ENCODE results near the gene ODAD2.
"Not testable (repeated sequence)": the region's sequence is repeated elsewhere in the genome, so short reads cannot be mapped to it uniquely, and the experiment has no call there.

The ODAD2 gene

DNA sequence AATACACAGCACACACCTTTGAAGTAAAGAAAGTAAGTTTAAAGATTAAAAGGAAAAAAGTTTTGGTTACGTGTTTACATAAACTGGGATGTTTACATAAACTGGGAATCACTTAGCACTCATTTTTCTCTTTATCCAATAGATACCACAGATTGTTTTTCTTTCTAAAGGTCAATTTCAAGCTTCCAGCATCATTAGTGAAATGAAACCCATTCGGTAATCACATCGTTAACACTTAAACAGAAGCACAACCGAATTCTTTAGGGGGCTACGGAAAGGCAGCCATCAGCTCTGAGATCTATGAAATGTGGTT is 1.1 kb downstream of the ODAD2 start:
- H3K4me1 ChIP-seq (ENCODE audit: control insufficient read depth, insufficient read depth, low read length) = 0 out of 2 replicates have a peak, but pooled peaks cover 2% of the 10 kb centered on the region
- peak; percentile 57; the same call in 1 of the 2 replicates for TF ChIP-seq ZNF660 (tag by site-specific recombination; IDR thresholded peaks at IDR 0.05)
- TF ChIP-seq ZNF561 (tag by site-specific recombination; IDR thresholded peaks at IDR 0.05; ENCODE audit: borderline replicate concordance) = no peak
- TF ChIP-seq, protein P1, sequence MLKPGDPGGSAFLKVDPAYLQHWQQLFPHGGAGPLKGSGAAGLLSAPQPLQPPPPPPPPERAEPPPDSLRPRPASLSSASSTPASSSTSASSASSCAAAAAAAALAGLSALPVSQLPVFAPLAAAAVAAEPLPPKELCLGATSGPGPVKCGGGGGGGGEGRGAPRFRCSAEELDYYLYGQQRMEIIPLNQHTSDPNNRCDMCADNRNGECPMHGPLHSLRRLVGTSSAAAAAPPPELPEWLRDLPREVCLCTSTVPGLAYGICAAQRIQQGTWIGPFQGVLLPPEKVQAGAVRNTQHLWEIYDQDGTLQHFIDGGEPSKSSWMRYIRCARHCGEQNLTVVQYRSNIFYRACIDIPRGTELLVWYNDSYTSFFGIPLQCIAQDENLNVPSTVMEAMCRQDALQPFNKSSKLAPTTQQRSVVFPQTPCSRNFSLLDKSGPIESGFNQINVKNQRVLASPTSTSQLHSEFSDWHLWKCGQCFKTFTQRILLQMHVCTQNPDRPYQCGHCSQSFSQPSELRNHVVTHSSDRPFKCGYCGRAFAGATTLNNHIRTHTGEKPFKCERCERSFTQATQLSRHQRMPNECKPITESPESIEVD (tag by site-specific recombination; IDR thresholded peaks at IDR 0.05) = 0 out of 2 replicates have a peak, but pooled peaks have one; percentile 50
- ChIA-PET POLR2A (interaction anchor here (0.5 to 0.7 kb wide), 2 partner anchors 87 to 145 kb away, joined by 3 to 4 read pairs; no protein-coding TSS in a partner anchor), CTCF (interaction anchor here (0.7 to 1.0 kb wide), 3 partner anchors 8 to 628 kb away, joined by 4 to 7 read pairs (median 5); no protein-coding TSS in a partner anchor)
- H3K36me3 ChIP-seq (ENCODE audit: control insufficient read depth in 2 of 2, insufficient read depth in 1 of 2, low read length in 2 of 2) = no peaks in the 10 kb centered on the region; a peak in 1 of 3 replicates
- H3K9me3 ChIP-seq (ENCODE audit: control insufficient read depth, insufficient read depth, low read depth, low read length) = no peaks in the 10 kb centered on the region
- peak overlapping the region; percentile 80 for H3K4me3 ChIP-seq (ENCODE audit: low read depth, low read length)
- H3K27ac ChIP-seq (ENCODE audit: extremely low read depth, low read depth, low read length) = peak overlapping the region; percentile 90

DNA sequence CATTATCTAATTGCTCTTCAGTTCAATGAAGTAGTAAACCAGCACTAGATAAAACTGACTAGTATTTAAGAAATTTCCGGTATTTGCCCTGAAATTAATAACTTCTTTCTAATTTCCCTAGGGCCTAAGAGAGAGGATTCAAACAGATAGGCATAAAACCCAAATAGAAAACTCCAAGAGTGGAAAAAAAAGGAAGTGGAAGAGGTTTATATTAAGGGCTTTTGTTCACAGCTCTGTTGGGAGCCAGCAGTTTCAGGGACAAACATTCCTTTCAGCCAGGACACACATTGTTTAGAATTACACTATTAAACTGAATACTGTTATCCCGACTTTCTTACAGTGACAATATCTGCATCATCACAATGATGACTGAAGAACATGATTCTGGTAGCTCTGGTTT is 3.6 kb downstream of the ODAD2 start:
- TF ChIP-seq, protein P2, sequence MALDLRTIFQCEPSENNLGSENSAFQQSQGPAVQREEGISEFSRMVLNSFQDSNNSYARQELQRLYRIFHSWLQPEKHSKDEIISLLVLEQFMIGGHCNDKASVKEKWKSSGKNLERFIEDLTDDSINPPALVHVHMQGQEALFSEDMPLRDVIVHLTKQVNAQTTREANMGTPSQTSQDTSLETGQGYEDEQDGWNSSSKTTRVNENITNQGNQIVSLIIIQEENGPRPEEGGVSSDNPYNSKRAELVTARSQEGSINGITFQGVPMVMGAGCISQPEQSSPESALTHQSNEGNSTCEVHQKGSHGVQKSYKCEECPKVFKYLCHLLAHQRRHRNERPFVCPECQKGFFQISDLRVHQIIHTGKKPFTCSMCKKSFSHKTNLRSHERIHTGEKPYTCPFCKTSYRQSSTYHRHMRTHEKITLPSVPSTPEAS (tag by site-specific recombination; IDR thresholded peaks at IDR 0.05) = no peak
- TF ChIP-seq ZNF830 (tag by site-specific recombination; IDR thresholded peaks at IDR 0.05; ENCODE audit: low read depth) (no peak), ZNF24 (tag by site-specific recombination; IDR thresholded peaks at IDR 0.05) (no peak), ZNF529 (tag by site-specific recombination; IDR thresholded peaks at IDR 0.05; ENCODE audit: insufficient replicate concordance) (no peak), ZNF48 (tag by site-specific recombination; IDR thresholded peaks at IDR 0.05) (no peak), ZNF623 (tag by site-specific recombination; IDR thresholded peaks at IDR 0.05) (no peak), HOXC10 (CRISPR knock-in tag; IDR thresholded peaks at IDR 0.05) (no peak), ZNF426 (tag by site-specific recombination; IDR thresholded peaks at IDR 0.05) (no peak)
- TF ChIP-seq, protein P3, sequence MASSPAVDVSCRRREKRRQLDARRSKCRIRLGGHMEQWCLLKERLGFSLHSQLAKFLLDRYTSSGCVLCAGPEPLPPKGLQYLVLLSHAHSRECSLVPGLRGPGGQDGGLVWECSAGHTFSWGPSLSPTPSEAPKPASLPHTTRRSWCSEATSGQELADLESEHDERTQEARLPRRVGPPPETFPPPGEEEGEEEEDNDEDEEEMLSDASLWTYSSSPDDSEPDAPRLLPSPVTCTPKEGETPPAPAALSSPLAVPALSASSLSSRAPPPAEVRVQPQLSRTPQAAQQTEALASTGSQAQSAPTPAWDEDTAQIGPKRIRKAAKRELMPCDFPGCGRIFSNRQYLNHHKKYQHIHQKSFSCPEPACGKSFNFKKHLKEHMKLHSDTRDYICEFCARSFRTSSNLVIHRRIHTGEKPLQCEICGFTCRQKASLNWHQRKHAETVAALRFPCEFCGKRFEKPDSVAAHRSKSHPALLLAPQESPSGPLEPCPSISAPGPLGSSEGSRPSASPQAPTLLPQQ (tag by site-specific recombination; IDR thresholded peaks at IDR 0.05) = no peak
- TF ChIP-seq, protein P4, sequence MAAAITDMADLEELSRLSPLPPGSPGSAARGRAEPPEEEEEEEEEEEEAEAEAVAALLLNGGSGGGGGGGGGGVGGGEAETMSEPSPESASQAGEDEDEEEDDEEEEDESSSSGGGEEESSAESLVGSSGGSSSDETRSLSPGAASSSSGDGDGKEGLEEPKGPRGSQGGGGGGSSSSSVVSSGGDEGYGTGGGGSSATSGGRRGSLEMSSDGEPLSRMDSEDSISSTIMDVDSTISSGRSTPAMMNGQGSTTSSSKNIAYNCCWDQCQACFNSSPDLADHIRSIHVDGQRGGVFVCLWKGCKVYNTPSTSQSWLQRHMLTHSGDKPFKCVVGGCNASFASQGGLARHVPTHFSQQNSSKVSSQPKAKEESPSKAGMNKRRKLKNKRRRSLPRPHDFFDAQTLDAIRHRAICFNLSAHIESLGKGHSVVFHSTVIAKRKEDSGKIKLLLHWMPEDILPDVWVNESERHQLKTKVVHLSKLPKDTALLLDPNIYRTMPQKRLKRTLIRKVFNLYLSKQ (tag by site-specific recombination; IDR thresholded peaks at IDR 0.05; ENCODE audit: borderline replicate concordance) = no peak
- TF ChIP-seq, protein P1 (tag by site-specific recombination; IDR thresholded peaks at IDR 0.05) = no peak
- TF ChIP-seq, protein P5, sequence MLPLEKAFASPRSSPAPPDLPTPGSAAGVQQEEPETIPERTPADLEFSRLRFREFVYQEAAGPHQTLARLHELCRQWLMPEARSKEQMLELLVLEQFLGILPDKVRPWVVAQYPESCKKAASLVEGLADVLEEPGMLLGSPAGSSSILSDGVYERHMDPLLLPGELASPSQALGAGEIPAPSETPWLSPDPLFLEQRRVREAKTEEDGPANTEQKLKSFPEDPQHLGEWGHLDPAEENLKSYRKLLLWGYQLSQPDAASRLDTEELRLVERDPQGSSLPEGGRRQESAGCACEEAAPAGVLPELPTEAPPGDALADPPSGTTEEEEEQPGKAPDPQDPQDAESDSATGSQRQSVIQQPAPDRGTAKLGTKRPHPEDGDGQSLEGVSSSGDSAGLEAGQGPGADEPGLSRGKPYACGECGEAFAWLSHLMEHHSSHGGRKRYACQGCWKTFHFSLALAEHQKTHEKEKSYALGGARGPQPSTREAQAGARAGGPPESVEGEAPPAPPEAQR (tag by site-specific recombination; IDR thresholded peaks at IDR 0.05) = no peak
- Histone ChIP-seq H3K4me1 (ENCODE audit: control insufficient read depth, insufficient read depth, low read length) (0 out of 2 replicates have a peak, but pooled peaks cover 2% of the 10 kb centered on the region), H3K36me3 (ENCODE audit: control insufficient read depth in 2 of 2, insufficient read depth in 1 of 2, low read length in 2 of 2) (no peaks in the 10 kb centered on the region; a peak in 1 of 3 replicates), H3K4me3 (ENCODE audit: low read depth, low read length) (no peak overlapping the region), H3K27ac (ENCODE audit: extremely low read depth, low read depth, low read length) (no peak overlapping the region), H3K9me3 (ENCODE audit: control insufficient read depth, insufficient read depth, low read depth, low read length) (no peaks in the 10 kb centered on the region)
- CTCF ChIA-PET = no interaction called here
- POLR2A ChIA-PET = no interaction called here

DNA sequence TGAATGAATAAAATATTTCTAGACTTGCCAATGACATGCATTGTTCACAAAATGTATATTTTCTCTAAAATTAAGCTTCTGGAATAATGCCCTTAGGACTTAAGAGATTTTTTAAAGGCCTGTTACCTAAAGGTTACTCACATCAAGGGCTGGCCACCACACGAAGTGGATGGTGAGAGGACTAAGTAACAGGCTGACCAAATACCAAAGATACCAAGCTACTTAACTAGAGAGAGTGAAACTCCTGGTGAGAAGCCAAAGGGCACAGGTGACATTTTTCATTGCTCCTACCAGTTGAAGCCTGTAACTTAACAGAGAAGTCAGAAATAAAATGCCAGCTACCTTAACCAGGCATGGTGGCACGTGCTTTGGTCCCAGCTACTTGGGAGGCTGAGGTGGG is 9.5 kb downstream of the ODAD2 start:
- CTCF ChIA-PET; POLR2A ChIA-PET; H3K36me3 ChIP-seq (ENCODE audit: control insufficient read depth in 2 of 2, insufficient read depth in 1 of 2, low read length in 2 of 2): not testable (repeated sequence)

More for the DNA sequence above, 9.5 kb downstream of the ODAD2 start:
- H3K27ac ChIP-seq (ENCODE audit: extremely low read depth, low read depth, low read length); H3K4me1 ChIP-seq (ENCODE audit: control insufficient read depth, insufficient read depth, low read length); H3K9me3 ChIP-seq (ENCODE audit: control insufficient read depth, insufficient read depth, low read depth, low read length); H3K4me3 ChIP-seq (ENCODE audit: low read depth, low read length): not testable (repeated sequence)

Data from HEK293 (cell line).